HUDEP-2 (cell line): ENCODE results near the gene RPS6KA2.
"Not testable (repeated sequence)": the region's sequence is repeated elsewhere in the genome, so short reads cannot be mapped to it uniquely, and the experiment has no call there.

Experiments used
- DNase-seq, 76 experiments: peaks; one replicate each; lab custom pipeline; 2025; ENCODE audit not compliant: unreplicated experiment in 76 of 76; lab: John Stamatoyannopoulos, UW

RPS6KA2 gene

DNA sequence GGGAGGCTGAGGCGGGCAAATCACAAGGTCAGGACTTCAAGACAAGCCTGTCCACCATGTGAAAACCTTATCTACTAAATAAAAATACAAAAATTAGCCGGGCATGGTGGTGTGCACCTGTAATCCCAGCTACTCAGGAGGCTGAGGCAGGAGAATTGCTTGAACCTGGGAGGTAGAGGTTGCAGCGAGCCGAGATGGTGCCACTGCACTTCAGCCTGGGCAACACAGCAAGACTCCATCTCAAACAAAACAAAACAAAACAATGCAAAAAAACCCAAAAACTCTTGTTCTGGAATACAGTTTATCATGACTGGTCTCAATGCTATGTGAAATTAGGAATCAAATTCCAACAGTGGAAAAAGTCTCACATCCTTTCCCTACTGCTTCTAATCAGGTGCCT lies 264.6 kb downstream of the RPS6KA2 start:
- not testable (repeated sequence) for DNase-seq

DNA sequence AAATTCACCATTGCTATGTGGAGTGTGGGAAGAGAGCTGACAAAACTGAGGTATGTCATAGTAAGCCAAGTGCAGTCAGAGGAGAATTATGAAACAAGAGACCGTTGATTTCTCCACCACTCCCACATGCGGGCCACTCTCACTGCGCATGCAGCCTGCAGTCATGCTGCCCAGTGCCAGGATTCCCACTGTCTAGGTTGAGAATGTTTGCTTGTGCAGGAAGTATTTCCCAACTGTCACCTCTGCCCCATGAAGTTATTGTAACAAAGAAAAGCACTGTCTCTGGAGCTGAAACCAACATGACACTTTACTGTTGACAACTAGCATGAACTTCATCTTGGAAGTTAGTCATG lies 266.0 kb downstream of the RPS6KA2 start:
- no peak for DNase-seq

DNA sequence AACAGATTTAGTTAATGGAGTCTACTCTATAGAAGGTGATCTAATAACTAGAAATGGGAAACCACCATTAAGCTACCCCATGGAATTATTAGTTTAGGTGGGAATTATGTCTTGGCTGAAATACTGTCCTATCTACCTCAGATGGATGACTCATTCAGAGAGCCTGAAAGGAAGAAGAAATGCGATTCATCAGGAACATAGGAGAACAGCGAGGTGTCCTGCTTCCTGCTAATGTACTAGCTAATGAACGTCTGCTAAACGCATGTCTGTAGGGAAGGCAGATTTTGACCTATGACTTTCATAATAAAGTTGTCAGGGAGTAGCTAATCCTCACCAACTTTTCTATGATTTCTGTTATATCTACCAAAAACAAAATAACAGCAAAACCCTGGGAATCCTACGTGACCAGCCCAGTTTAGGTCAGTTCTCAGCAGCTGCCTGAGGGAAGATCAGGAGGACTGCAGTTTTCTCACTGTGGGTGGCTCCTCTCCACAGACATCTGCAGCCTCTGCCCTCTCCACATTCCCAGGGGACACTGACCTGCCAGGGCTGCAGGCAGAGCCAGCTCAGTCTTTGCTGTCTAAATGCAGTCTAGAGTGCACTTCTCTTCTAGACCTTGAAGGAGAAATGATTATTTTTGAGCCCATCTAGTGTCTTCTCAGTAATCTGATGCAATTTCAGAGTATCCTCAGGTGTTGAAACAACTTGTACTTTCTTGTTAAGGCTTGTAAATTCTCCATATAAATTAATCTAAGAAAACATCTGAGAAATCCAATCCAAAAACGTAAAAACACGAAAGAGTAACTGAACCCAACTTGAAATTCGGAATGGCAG lies 266.6 kb downstream of the RPS6KA2 start:
- no peak for DNase-seq
